Esophagus squamous epithelium (tissue), 4 donors: ENCODE data around the gene HAUS7.

Source experiments
- CTCF ChIP-seq, 6 experiments: fragments of 450-650 bp in 4 of 6; fragments of 200-600 bp in 2 of 6; sonication (generic) in 2 of 6; IDR thresholded peaks; one replicate each; pipeline ENCODE4 v1.5.1; 2016 to 2019; ENCODE audit warnings: antibody characterized with exemption in 6 of 6, mild to moderate bottlenecking in 4 of 6, moderate library complexity in 4 of 6
- POLR2A ChIP-seq, 4 donors: fragments of 450-650 bp; IDR thresholded peaks; one replicate each; pipeline ENCODE4 v1.6.1; 2017; ENCODE audit warnings: antibody characterized with exemption in 4 of 4, mild to moderate bottlenecking in 4 of 4, moderate library complexity in 3 of 4

- no peak for TF ChIP-seq CTCF (IDR thresholded peaks at IDR 0.05)
- TF ChIP-seq POLR2A (IDR thresholded peaks at IDR 0.05): no peak
Observed at GRCh38 chrX:153513265-153513664, 42.9 kb upstream of the HAUS7 start.
